CD14-positive monocyte (primary cell): Measurements from ENCODE around the gene AGBL5. TPM values are rescaled to one million over a fixed set of nuclear protein-coding genes. Genes with fewer than 3 reads are reported as not detected.

Experiments
- DNase-seq, 3 donors: peaks; one replicate each; pipeline ENCODE4 v3.0.0-alpha.2; 2011 to 2022
- H2AFZ ChIP-seq: 2 replicates; pipeline ENCODE4 v1.6.0; 2012; ENCODE audit warnings: mild to moderate bottlenecking, low read depth, low read length, inconsistent platforms; ENCODE audit not compliant: insufficient read depth, poor library complexity, severe bottlenecking
- H3K27ac ChIP-seq, 2 donors: 1 replicate in 1 of 2; 2 replicates in 1 of 2; pipeline ENCODE4 v1.5.1; 2012 to 2013; ENCODE audit warnings: low read length in 2 of 2, control low read depth in 1 of 2, inconsistent platforms in 1 of 2, low read depth in 1 of 2, mild to moderate bottlenecking in 1 of 2
- H3K27me3 ChIP-seq, 2 donors: one replicate each; pipeline versions ENCODE4 v1.6.0 to v1.6.1; 2011 to 2013; ENCODE audit warnings: low read length in 2 of 2; ENCODE audit not compliant: control insufficient read depth in 2 of 2, insufficient read depth in 2 of 2
- H3K36me3 ChIP-seq, 2 donors: replicated peaks in 1 of 2; 1 replicate in 1 of 2; 2 replicates in 1 of 2; pipeline versions ENCODE4 v1.5.1 to v1.6.1; 2012 to 2013; ENCODE audit warnings: low read length in 2 of 2, control low read depth in 1 of 2, inconsistent platforms in 1 of 2, mild to moderate bottlenecking in 1 of 2; ENCODE audit not compliant: insufficient read depth in 2 of 2, control insufficient read depth in 1 of 2
- H3K4me1 ChIP-seq, 2 donors: 1 replicate in 1 of 2; 2 replicates in 1 of 2; pipeline versions ENCODE4 v1.5.1 to v1.6.1; 2012 to 2013; ENCODE audit warnings: low read length in 2 of 2, control low read depth in 1 of 2, inconsistent platforms in 1 of 2, mild to moderate bottlenecking in 1 of 2, moderate library complexity in 1 of 2; ENCODE audit not compliant: insufficient read depth in 2 of 2, control insufficient read depth in 1 of 2
- H3K4me2 ChIP-seq: replicated peaks from 2 replicates; pipeline ENCODE3; 2012; ENCODE audit warnings: low read length, moderate library complexity, mild to moderate bottlenecking; ENCODE audit not compliant: poor library complexity, severe bottlenecking; ENCODE audit errors: extremely low read depth
- H3K4me3 ChIP-seq, 3 experiments: fragments of 200-600 bp in 1 of 3; sonication (generic) in 1 of 3; replicated peaks in 1 of 3; 1 replicate in 2 of 3; 2 replicates in 1 of 3; pipeline ENCODE4 v1.5.1; 2011 to 2013; ENCODE audit warnings: low read length in 3 of 3, mild to moderate bottlenecking in 3 of 3, control low read depth in 2 of 3, low read depth in 2 of 3, inconsistent platforms in 1 of 3, moderate library complexity in 1 of 3
- H3K79me2 ChIP-seq: 2 replicates; pipeline ENCODE4 v1.6.0; 2012; ENCODE audit warnings: mild to moderate bottlenecking, control low read depth, inconsistent platforms, low read length, moderate library complexity; ENCODE audit not compliant: insufficient read depth
- H3K9ac ChIP-seq: 2 replicates; pipeline ENCODE4 v1.6.0; 2017; ENCODE audit warnings: low read length, mild to moderate bottlenecking; ENCODE audit not compliant: insufficient read depth, poor library complexity, severe bottlenecking
- H3K9me3 ChIP-seq, 2 donors: replicated peaks in 1 of 2; 1 replicate in 1 of 2; 2 replicates in 1 of 2; pipeline versions ENCODE4 v1.5.1 to v1.6.1; 2012 to 2013; ENCODE audit warnings: low read length in 2 of 2, control low read depth in 1 of 2; ENCODE audit not compliant: control insufficient read depth in 1 of 2, insufficient read depth in 1 of 2
- H4K20me1 ChIP-seq: 2 replicates; pipeline ENCODE4 v1.6.0; 2012; ENCODE audit warnings: mild to moderate bottlenecking, low read length, control low read depth, moderate library complexity; ENCODE audit not compliant: insufficient read depth
- H3K27ac Mint-ChIP-seq, 7 donors: one replicate each; pipeline ENCODE4 v1.8.0; 2020; ENCODE audit warnings: mild to moderate bottlenecking in 7 of 7, mixed read lengths in 7 of 7, moderate library complexity in 6 of 7, inconsistent platforms in 2 of 7
- H3K27me3 Mint-ChIP-seq, 3 donors: one replicate each; pipeline ENCODE4 v1.8.0; 2021 to 2022; ENCODE audit warnings: low read depth in 3 of 3, mild to moderate bottlenecking in 3 of 3, mixed read lengths in 3 of 3, moderate library complexity in 3 of 3, inconsistent platforms in 1 of 3
- H3K36me3 Mint-ChIP-seq, 2 donors: one replicate each; pipeline ENCODE4 v1.8.0; 2020; ENCODE audit warnings: mixed read lengths in 2 of 2, inconsistent platforms in 1 of 2, mild to moderate bottlenecking in 1 of 2
- H3K4me1 Mint-ChIP-seq: one replicate; pipeline ENCODE4 v1.8.0; 2020; ENCODE audit warnings: mild to moderate bottlenecking, mixed read lengths
- H3K4me3 Mint-ChIP-seq, 2 donors: one replicate each; pipeline ENCODE4 v1.8.0; 2020; ENCODE audit warnings: mild to moderate bottlenecking in 2 of 2, mixed read lengths in 2 of 2, moderate library complexity in 1 of 2
- H3K9me3 Mint-ChIP-seq, 7 donors: one replicate each; pipeline ENCODE4 v1.8.0; 2020 to 2022; ENCODE audit warnings: mixed read lengths in 7 of 7, mild to moderate bottlenecking in 6 of 7, moderate library complexity in 6 of 7, inconsistent platforms in 2 of 7
- whole genome bisulfite sequencing: methylation state at CpG from one replicate; pipeline ENCODE4 v1.1.5; 2013; ENCODE audit warnings: missing lambda C conversion rate; ENCODE audit not compliant: insufficient coverage; 5-methylcytosine and 5-hydroxymethylcytosine counted together
- intact Hi-C, 2 donors: fragments of 100-400 bp; cut with micrococcal nuclease; formaldehyde crosslinking; loops; one replicate each; pipeline versions ENCODE4 v1.15.0 to v1.15.1; 2023
- polyA plus RNA-seq, 3 donors: library from polyadenylated mRNA; depleted of rRNA in 1 of 3; unstranded in 2 of 3; stranded (reverse) in 1 of 3; fragments of 300-500 nt in 2 of 3; fragments of >200 nt in 1 of 3; fragmentation: Illumina TruSeq in 2 of 3; gene quantifications; 1 replicate in 2 of 3; 2 replicates in 1 of 3; pipeline ENCODE4 v1.2.3, GENCODE V29; 2012 to 2021
- TF ChIP-seq, protein P1 (sequence below): fragments of 200-600 bp; IDR thresholded peaks from one replicate; pipeline ENCODE4 v1.8.0; 2022; ENCODE audit warnings: antibody characterized with exemption, mild to moderate bottlenecking

Gene AGBL5
- polyA plus RNA-seq, 3 donors: 4.4 to 4.8 (median 4.6) TPM

DNA sequence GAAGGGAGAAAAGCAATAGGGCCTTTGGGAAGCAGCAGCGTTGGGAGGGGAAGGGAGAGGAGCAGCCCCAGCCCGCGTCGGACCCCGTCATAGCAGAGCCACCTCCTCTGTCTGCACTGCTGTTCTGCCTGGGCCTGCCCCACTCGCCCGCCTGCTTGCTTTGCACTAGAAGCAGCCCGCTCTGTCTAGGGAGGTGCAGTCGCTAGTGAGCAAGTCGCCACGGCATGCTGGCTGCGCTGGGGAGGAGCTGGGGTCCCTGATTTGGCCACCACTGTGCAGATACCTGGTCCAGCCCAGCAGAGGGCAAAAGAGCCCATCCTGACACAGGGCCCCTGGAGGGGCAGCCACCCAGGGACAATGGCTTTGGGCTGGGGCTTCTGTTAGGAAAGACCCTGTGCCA, 26.7 kb upstream of the AGBL5 start:
- H3K9me3 ChIP-seq: no peaks in the 10 kb centered on the region
- DNase-seq: no peak
- intact Hi-C loops: no loop called here

DNA sequence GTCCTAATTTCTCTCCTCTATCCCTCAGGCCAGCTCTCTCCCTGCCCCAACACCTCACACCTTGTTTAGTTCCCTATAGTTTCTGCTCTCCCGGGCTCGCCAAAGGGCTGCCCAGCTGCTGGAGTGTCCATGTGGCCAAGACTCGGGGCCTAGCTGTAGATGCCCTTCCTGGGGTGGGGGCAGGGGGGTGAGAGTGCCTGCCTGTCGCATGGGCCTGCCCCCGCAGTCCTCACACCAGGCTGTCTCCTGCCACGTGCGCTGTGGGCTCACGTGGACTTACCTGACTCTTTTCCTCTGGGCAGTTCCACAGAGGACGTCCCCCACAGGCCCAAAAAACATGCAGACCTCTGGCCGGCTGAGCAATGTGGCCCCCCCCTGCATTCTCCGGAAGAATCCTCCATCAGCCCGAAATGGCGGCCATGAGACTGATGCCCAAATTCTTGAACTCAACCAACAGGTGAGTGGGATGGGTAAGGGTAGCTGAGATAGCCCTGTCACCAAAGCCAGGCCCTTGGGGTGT, 26.1 kb upstream of the AGBL5 start:
- Histone ChIP-seq H3K27me3 (no peaks in the 10 kb centered on the region), H4K20me1 (no peaks in the 10 kb centered on the region), H3K4me1 (no peaks in the 10 kb centered on the region), H3K4me3 (no peak overlapping the region), H3K36me3 (peaks cover 6 to 60% of the 10 kb centered on the region in 2 donors), H2AFZ (no peak overlapping the region), H3K27ac (no peak overlapping the region), H3K4me2 (no peak overlapping the region), H3K9me3 (no peaks in the 10 kb centered on the region), H3K79me2 (no peaks in the 10 kb centered on the region), H3K9ac (no peak overlapping the region)
- Mint-ChIP-seq H3K4me1 (peaks cover 3% of the 10 kb centered on the region), H3K36me3 (peaks cover 31 to 49% of the 10 kb centered on the region in 2 donors), H3K9me3 (peaks cover 0 to 2% (median 0%) of the 10 kb centered on the region in 7 donors), H3K27me3 (peaks cover 0 to 3% (median 2%) of the 10 kb centered on the region in 3 donors), H3K27ac (peak overlapping the region in 1 of 7 donors; percentile 30), H3K4me3 (no peak overlapping the region)
- DNase-seq: no peak
- 96% methylated on average over 8 of the region's 13 CpGs for WGBS
- TF ChIP-seq, protein P1, sequence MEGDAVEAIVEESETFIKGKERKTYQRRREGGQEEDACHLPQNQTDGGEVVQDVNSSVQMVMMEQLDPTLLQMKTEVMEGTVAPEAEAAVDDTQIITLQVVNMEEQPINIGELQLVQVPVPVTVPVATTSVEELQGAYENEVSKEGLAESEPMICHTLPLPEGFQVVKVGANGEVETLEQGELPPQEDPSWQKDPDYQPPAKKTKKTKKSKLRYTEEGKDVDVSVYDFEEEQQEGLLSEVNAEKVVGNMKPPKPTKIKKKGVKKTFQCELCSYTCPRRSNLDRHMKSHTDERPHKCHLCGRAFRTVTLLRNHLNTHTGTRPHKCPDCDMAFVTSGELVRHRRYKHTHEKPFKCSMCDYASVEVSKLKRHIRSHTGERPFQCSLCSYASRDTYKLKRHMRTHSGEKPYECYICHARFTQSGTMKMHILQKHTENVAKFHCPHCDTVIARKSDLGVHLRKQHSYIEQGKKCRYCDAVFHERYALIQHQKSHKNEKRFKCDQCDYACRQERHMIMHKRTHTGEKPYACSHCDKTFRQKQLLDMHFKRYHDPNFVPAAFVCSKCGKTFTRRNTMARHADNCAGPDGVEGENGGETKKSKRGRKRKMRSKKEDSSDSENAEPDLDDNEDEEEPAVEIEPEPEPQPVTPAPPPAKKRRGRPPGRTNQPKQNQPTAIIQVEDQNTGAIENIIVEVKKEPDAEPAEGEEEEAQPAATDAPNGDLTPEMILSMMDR: no peak
- intact Hi-C loops: no loop called here

More for the DNA sequence above, 26.7 kb upstream of the AGBL5 start:
- H3K4me3 ChIP-seq: no peak overlapping the region
- H3K79me2 ChIP-seq: no peaks in the 10 kb centered on the region
- H3K4me1 Mint-ChIP-seq: peaks cover 3% of the 10 kb centered on the region
- 99% methylated on average over 12 of the region's 12 CpGs for WGBS
- peaks cover 0 to 2% (median 0%) of the 10 kb centered on the region in 7 donors for H3K9me3 Mint-ChIP-seq
- H3K27me3 ChIP-seq: no peaks in the 10 kb centered on the region
- no peak overlapping the region for H3K9ac ChIP-seq
- H3K27me3 Mint-ChIP-seq: peaks cover 0 to 5% (median 2%) of the 10 kb centered on the region in 3 donors
- no peak overlapping the region for H3K4me2 ChIP-seq
- H3K27ac ChIP-seq: no peak overlapping the region
- H3K27ac Mint-ChIP-seq: no peak overlapping the region
- H3K4me3 Mint-ChIP-seq: no peak overlapping the region
- H3K36me3 Mint-ChIP-seq: peaks cover 31 to 48% of the 10 kb centered on the region in 2 donors
- TF ChIP-seq, protein P1: no peak
- peaks cover 6 to 55% of the 10 kb centered on the region in 2 donors for H3K36me3 ChIP-seq
- H4K20me1 ChIP-seq: no peaks in the 10 kb centered on the region
- no peaks in the 10 kb centered on the region for H3K4me1 ChIP-seq
- no peak overlapping the region for H2AFZ ChIP-seq
